A673 (cell line): Measurements from ENCODE around the gene TTC27. TPM values are rescaled to one million over a fixed set of nuclear protein-coding genes. Genes with fewer than 3 reads are reported as not detected.

Experiments used
- BruUV-seq: library from RNA; stranded (reverse); fragments of 400-500 nt; replicated peaks from 2 replicates; lab custom pipeline; 2021; lab: Mats Ljungman, UMichigan
- CTCF ChIA-PET: fragments of 300-600 bp; sonication (Branson Sonifier 250); formaldehyde crosslinking; loops from one replicate; lab custom pipeline; 2022; ENCODE audit warnings: antibody characterized with exemption; lab: Charles Lee
- POLR2A ChIA-PET: fragments of 300-600 bp; sonication (Branson Sonifier 250); formaldehyde crosslinking; loops from one replicate; lab custom pipeline; 2022; ENCODE audit warnings: antibody characterized with exemption; ENCODE audit not compliant: low non-redundant PET; lab: Charles Lee
- DNase-seq: peaks from one replicate; pipeline ENCODE4 v3.0.0-alpha.2; 2015; ENCODE audit warnings: low spot score
- H3K27ac ChIP-seq: fragments of 200-600 bp; sonication (generic); 2 replicates; pipeline ENCODE4 v1.5.1; 2016; ENCODE audit warnings: mixed run types, low read depth, mild to moderate bottlenecking, mixed read lengths, antibody characterized with exemption, low read length; ENCODE audit not compliant: poor library complexity, severe bottlenecking
- H3K27me3 ChIP-seq: fragments of 200-600 bp; sonication (generic); replicated peaks from 2 replicates; pipeline ENCODE4 v1.6.1; 2017; ENCODE audit warnings: mixed run types, low read depth, mild to moderate bottlenecking, mixed read lengths, antibody characterized with exemption, low read length; ENCODE audit not compliant: insufficient read depth, poor library complexity
- H3K36me3 ChIP-seq: fragments of 200-600 bp; sonication (generic); 2 replicates; pipeline ENCODE4 v1.6.1; 2016; ENCODE audit warnings: mixed run types, mild to moderate bottlenecking, mixed read lengths, antibody characterized with exemption, low read length; ENCODE audit not compliant: insufficient read depth, poor library complexity, severe bottlenecking
- H3K4me1 ChIP-seq: fragments of 200-600 bp; sonication (generic); 2 replicates; pipeline ENCODE4 v1.6.1; 2017; ENCODE audit warnings: mixed run types, mild to moderate bottlenecking, mixed read lengths, antibody characterized with exemption, low read length; ENCODE audit not compliant: insufficient read depth, poor library complexity, severe bottlenecking
- H3K4me3 ChIP-seq: fragments of 200-600 bp; sonication (generic); 2 replicates; pipeline ENCODE4 v1.5.1; 2016; ENCODE audit warnings: low read depth, mixed run types, mild to moderate bottlenecking, mixed read lengths, low read length; ENCODE audit not compliant: poor library complexity, severe bottlenecking
- H3K9me3 ChIP-seq: fragments of 200-600 bp; sonication (generic); 2 replicates; pipeline ENCODE4 v1.6.1; 2016; ENCODE audit warnings: mixed run types, low read depth, mild to moderate bottlenecking, mixed read lengths, antibody characterized with exemption, low read length; ENCODE audit not compliant: poor library complexity, severe bottlenecking
- CTCF ChIP-seq: fragments of 300-800, 200-600 bp; sonication (generic); conservative IDR thresholded peaks from 2 replicates; pipeline ENCODE4 v1.5.1; 2017; ENCODE audit warnings: low read depth, mild to moderate bottlenecking, antibody characterized with exemption, low read length, moderate library complexity, mixed read lengths
- EZH2 ChIP-seq: fragments of 200-600 bp; sonication (generic); IDR thresholded peaks from 2 replicates; pipeline ENCODE4 v1.6.1; 2017; ENCODE audit warnings: borderline replicate concordance, low read depth, mild to moderate bottlenecking, mixed read lengths, antibody characterized with exemption, low read length; ENCODE audit not compliant: poor library complexity, severe bottlenecking
- intact Hi-C: fragments of 100-400 bp; cut with micrococcal nuclease; formaldehyde crosslinking; loops from one replicate; pipeline ENCODE4 v1.10.0; 2022; ENCODE audit not compliant: unreplicated experiment
- total RNA-seq: library from RNA; stranded (reverse); gene quantifications from 2 replicates; pipeline ENCODE4 v1.2.3, GENCODE V29; 2021

The TTC27 gene
- total RNA-seq, 1 experiment from 2014 or later: 29.8 TPM

GRCh38 chr2:32835148-32835547 is 207.3 kb downstream of the TTC27 start:
- no peaks in the 10 kb centered on the region for H3K27me3 ChIP-seq
- CTCF ChIA-PET: no interaction called here
- H3K36me3 ChIP-seq: no peaks in the 10 kb centered on the region
- no peak for DNase-seq
- H3K9me3 ChIP-seq: no peaks in the 10 kb centered on the region
- intact Hi-C loops: no loop called here
- H3K4me3 ChIP-seq: no peak overlapping the region
- POLR2A ChIA-PET: no interaction called here
- no peak overlapping the region for H3K27ac ChIP-seq
- BruUV-seq: no TSS peak
- peaks cover 13% of the 10 kb centered on the region for H3K4me1 ChIP-seq
- TF ChIP-seq EZH2: no peak
- TF ChIP-seq CTCF: no peak

GRCh38 chr2:32836933-32837332 is 209.1 kb downstream of the TTC27 start:
- CTCF ChIA-PET: interaction anchor here (0.7 kb wide), 1 partner anchor 605 kb away, joined by 7 read pairs; no protein-coding TSS in a partner anchor
- POLR2A ChIA-PET: no interaction called here

GRCh38 chr2:32838418-32838817 is 210.6 kb downstream of the TTC27 start:
- TF ChIP-seq CTCF (no peak), EZH2 (no peak)
- POLR2A ChIA-PET: no interaction called here

More at GRCh38 chr2:32836933-32837332, 209.1 kb downstream of the TTC27 start:
- Histone ChIP-seq H3K9me3 (no peaks in the 10 kb centered on the region), H3K36me3 (no peaks in the 10 kb centered on the region), H3K27ac (no peak overlapping the region), H3K4me3 (no peak overlapping the region), H3K4me1 (peaks cover 13% of the 10 kb centered on the region), H3K27me3 (no peaks in the 10 kb centered on the region)
- no peak for DNase-seq
- BruUV-seq: no TSS peak
- no peak for TF ChIP-seq EZH2
- TF ChIP-seq CTCF: no peak
- intact Hi-C loops: no loop called here

More at GRCh38 chr2:32838418-32838817, 210.6 kb downstream of the TTC27 start:
- intact Hi-C loops: no loop called here
- Histone ChIP-seq H3K27me3 (no peaks in the 10 kb centered on the region), H3K4me1 (peaks cover 11% of the 10 kb centered on the region), H3K9me3 (no peaks in the 10 kb centered on the region), H3K36me3 (no peaks in the 10 kb centered on the region), H3K27ac (no peak overlapping the region), H3K4me3 (no peak overlapping the region)
- DNase-seq: no peak
- BruUV-seq: no TSS peak
- CTCF ChIA-PET: no interaction called here
